Neural progenitor cell (in vitro differentiated cells): Measurements from ENCODE around the gene FARS2.

Experiments used
- EZH2 ChIP-seq: fragments of 200-600 bp; sonication (generic); IDR thresholded peaks from 2 replicates; pipeline ENCODE4 v1.6.1; 2017; ENCODE audit warnings: antibody characterized with exemption, mild to moderate bottlenecking, moderate library complexity
- EZH2phosphoT487 ChIP-seq: fragments of 200-600 bp; sonication (generic); IDR thresholded peaks from 2 replicates; pipeline ENCODE4 v1.6.1; 2017; ENCODE audit warnings: antibody characterized with exemption
- TF ChIP-seq, protein P1 (sequence below): fragments of 200-600 bp; sonication (generic); IDR thresholded peaks from 2 replicates; pipeline ENCODE4 v1.5.1; 2017; ENCODE audit warnings: antibody characterized with exemption, mild to moderate bottlenecking

DNA sequence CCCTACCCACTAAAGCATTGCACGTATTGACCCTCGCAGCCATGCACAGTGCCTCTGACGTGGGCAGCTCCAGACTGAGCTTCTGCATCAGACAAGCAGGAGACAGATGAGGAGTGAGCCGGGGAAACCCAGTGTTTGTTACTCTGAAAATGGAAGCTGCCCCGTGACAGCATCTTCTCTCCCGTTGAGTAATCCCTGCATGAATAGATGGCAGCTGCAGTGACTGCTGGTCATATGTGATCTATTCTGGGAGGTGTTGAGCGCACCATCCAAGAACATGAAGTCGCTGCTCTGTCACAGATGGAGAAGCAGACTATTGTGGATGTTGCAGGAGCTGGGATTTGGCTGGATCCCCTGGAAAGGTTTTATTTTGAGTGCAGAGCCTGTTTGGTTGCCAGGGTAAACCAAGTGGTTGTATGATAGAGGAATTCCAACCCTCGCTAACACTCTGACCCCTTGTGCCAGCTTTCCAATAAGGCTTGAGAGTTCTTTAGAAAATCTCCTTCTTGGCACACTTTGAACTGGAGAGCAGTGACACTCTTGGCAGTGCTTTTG, 503.2 kb downstream of the FARS2 start:
- TF ChIP-seq EZH2phosphoT487 (no peak), EZH2 (no peak)
- TF ChIP-seq, protein P1, sequence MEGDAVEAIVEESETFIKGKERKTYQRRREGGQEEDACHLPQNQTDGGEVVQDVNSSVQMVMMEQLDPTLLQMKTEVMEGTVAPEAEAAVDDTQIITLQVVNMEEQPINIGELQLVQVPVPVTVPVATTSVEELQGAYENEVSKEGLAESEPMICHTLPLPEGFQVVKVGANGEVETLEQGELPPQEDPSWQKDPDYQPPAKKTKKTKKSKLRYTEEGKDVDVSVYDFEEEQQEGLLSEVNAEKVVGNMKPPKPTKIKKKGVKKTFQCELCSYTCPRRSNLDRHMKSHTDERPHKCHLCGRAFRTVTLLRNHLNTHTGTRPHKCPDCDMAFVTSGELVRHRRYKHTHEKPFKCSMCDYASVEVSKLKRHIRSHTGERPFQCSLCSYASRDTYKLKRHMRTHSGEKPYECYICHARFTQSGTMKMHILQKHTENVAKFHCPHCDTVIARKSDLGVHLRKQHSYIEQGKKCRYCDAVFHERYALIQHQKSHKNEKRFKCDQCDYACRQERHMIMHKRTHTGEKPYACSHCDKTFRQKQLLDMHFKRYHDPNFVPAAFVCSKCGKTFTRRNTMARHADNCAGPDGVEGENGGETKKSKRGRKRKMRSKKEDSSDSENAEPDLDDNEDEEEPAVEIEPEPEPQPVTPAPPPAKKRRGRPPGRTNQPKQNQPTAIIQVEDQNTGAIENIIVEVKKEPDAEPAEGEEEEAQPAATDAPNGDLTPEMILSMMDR, result no peak
